Endothelial cell of hepatic sinusoid (primary cell): ENCODE results near the gene ITGA3.

Experiments
- in situ Hi-C: cut with HindIII; loops from 2 replicates; pipeline ENCODE4 v1.10.0; 2017; ENCODE audit warnings: low sequenced_read_pairs

ITGA3 gene

GRCh38 chr17:50090971-50091917 lies 35.3 kb downstream of the ITGA3 start:
- in situ Hi-C loops: no loop called here

- in situ Hi-C loops: no loop called here
Measured at GRCh38 chr17:50091918-50092285, 36.0 kb downstream of the ITGA3 start.

GRCh38 chr17:50093246-50093645 lies 37.3 kb downstream of the ITGA3 start:
- in situ Hi-C loops: no loop called here

DNA sequence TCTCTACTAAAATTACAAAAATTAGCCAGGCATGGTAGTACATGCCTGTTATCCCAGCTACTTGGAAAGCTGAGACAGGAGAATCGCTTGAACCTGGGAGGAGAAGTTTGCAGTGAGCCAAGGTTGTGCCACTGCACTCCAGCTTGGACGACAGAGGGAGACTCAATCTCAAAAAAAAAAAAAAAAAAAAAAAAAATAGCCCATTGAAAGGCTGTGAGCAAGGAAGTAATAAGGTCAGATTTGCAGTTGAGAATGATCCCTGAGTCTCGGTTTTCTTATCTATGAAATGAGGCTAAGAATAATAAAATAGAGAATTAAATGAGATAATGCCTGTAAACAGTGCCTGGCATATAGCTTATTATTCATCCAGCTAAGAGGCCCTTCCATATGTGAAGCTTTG lies 37.9 kb downstream of the ITGA3 start:
- in situ Hi-C loops: no loop called here

DNA sequence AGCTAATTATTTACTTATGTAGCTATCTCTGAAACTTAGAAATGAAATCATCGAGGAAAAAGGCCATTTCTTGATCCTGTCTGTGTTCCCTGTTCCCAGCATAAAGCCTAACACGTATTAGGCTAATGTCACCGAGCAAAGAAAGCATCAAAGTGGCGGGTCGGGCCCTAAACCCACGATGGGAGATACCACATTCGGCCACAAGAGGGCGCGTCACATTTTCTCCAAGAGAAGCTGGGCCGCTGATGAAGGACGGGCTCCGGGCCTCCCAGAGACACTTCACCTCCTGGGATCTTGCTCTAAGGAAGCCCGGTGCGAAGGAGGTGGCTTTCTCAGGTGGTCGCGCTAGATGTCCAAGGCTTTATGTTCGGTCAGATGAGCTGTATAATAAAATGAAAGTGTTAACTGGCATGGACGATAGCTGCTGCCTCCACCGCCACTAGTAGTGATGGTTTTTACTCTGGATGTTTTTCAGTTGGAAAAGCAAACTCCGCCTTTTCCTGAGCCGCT lies 38.4 kb downstream of the ITGA3 start:
- in situ Hi-C loops: no loop called here

DNA sequence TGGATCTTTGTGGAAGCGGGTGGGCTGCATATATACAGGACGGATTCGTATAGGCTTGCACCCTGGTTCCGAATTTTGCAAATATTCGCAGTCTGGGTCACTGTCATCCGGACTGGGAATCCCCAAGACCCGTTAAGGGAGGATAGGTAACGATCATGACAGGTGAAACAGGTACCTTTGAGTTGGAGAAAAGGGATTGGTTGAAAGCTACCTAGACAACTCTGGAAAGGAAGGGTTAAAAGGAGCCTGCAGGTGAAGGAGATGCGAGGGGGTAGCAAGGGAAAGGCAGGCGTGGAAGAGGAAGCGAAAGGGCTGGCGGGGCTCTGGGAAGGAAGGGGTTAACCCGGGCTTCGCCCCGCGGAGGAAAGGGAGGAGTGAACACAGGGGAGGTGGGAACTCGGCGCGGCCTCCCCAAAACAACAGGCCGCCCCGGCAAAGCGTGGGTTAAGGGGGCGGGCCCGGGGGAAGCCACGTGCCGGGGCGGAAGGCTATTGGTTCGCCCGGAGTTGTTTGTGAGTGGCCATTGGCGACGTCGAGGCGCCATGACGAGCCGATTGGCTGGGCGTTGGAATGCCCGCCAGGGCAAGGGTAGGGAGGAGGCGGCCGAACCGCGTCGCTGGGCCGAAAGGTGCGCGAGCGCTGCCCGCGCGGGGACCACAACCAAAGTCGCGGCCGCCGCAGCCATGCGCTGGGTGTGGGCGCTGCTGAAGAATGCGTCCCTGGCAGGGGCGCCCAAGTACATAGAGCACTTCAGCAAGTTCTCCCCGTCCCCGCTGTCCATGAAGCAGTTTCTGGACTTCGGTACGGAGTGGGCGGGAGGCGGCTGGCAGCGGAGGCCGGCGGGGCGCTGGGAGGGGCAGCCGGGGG lies 39.1 kb downstream of the ITGA3 start, which contains the start of gene PDK2:
Gene PDK2, plus strand, starts transcription at position 599 of the 867 bp plus-strand sequence. Its CDS starts 85 bp downstream, at position 684.
- in situ Hi-C loops: loop anchor here (5.0 kb wide), 1 partner anchor 37 kb away; the partner anchor contains the start of gene SAMD14

DNA sequence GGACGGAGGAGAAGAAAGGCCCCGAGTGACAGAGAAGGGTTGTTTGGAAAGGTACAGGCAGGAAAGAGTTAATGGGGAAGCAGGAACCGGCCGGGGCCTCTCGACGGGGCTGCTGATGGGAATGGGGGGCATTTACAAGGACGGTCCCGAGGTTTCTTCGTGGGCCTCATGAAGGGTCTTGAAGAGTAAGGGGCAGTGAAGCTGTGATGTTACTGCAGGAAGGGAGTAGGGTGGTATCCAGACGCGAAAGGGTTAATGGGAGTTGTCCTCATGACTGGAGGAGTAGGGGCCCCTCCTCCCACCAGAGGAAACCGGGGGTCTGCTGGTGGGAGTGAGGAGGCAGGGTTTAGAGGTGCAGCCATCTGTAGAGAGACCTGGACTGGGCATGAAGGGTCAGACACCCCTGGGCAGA lies 39.7 kb downstream of the ITGA3 start:
- in situ Hi-C loops: loop anchor here (5.0 kb wide), 1 partner anchor 37 kb away; the partner anchor contains the start of gene SAMD14

DNA sequence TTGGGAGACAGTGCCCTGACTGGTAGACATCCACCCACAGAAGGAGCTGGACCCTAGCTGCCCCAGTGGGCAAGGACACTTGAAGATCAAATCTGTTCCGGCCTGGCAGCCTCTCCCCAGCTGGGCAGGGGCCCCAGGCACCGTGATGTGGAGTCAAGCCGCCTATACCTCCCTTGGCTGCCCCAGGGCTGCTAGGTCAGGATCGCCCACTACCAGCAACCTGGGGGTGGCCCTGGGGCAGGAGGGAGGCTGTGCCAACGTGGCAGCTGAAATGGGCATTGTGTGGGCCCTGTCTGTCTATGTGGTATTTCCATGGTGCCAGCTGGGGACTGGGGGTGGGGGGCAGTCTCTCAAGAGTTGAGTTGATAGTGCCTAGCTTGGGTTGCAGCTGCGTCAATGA lies 40.2 kb downstream of the ITGA3 start:
- in situ Hi-C loops: loop anchor here (5.0 kb wide), 1 partner anchor 36 kb away; the partner anchor contains the start of gene SAMD14

GRCh38 chr17:50096758-50097157 lies 40.8 kb downstream of the ITGA3 start:
- in situ Hi-C loops: loop anchor here (5.0 kb wide), 1 partner anchor 36 kb away; the partner anchor contains the start of gene SAMD14

GRCh38 chr17:50097455-50097854 lies 41.5 kb downstream of the ITGA3 start:
- in situ Hi-C loops: loop anchor here (5.0 kb wide), 1 partner anchor 35 kb away; the partner anchor contains the start of gene SAMD14

GRCh38 chr17:50097926-50098325 lies 42.0 kb downstream of the ITGA3 start:
- in situ Hi-C loops: loop anchor here (5.0 kb wide), 1 partner anchor 34 kb away; the partner anchor contains the start of gene SAMD14

- in situ Hi-C loops: loop anchor here (5.0 kb wide), 1 partner anchor 34 kb away; the partner anchor contains the start of gene SAMD14
Measured at GRCh38 chr17:50098583-50098982, 42.7 kb downstream of the ITGA3 start.

DNA sequence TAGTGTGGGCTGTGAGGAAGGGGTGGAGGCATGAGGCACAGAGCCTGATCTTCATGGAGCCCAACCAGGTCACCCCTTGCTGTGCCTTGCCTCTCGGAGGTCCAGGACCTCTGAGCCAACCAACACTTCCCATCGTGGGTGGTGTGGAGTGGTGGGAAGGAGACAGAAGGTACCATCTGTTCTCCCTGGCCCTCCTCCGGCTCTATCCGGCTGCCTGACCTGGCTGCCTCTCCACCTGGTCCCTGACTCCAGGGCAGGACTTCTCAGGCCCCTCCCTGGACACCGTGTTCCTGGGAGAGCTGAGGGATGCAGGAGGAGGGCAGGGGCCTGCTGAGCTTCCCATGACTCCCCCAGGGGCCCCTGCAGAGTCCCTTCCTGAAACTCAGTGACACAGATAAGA lies 43.1 kb downstream of the ITGA3 start:
- in situ Hi-C loops: loop anchor here (5.0 kb wide), 1 partner anchor 33 kb away; the partner anchor contains the start of gene SAMD14

- in situ Hi-C loops: no loop called here
Measured at GRCh38 chr17:50100480-50100883, 44.6 kb downstream of the ITGA3 start.

GRCh38 chr17:50100921-50101345 lies 45.0 kb downstream of the ITGA3 start:
- in situ Hi-C loops: no loop called here

- in situ Hi-C loops: no loop called here
Measured at GRCh38 chr17:50101346-50102163, 45.6 kb downstream of the ITGA3 start.

DNA sequence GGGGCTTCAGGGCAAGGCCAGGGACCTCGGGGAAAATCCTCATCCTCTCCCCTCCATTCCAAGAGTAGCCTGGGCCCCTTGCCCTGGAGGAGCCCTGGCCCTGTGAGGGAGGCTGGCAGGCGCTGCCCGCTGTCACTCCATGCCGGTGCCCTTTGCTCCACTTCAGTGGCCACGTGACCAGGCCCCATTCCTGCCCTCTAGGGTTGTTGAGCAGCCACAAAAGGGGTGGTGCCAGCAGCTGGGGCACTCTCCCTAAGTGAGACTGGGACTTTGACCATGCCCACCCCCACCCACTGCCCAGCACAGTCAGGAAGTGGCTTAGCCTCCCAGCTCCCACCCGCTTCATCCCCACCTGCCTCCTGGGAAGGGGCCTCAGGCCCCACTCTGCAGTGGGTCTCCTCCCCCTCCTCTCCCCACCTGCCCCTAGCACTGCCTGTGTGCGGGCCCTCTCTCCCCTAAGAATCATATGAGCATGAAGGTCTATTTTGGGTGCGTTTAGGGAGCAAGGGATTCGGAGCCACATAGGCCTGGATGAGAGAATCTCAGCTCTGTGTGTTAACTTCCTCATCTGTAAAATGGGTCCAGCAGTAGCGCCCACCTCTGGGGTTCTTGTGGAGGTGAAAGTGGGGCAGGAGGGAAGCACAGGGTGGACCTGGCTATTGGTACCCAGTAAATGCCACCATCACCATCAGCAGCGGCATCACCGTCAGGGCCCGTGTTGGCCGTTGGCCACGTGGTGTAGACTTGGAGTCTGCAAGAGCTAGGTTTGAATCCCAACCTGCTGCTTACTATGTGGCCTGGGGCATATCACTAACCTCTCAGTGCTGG lies 46.5 kb downstream of the ITGA3 start:
- in situ Hi-C loops: no loop called here

DNA sequence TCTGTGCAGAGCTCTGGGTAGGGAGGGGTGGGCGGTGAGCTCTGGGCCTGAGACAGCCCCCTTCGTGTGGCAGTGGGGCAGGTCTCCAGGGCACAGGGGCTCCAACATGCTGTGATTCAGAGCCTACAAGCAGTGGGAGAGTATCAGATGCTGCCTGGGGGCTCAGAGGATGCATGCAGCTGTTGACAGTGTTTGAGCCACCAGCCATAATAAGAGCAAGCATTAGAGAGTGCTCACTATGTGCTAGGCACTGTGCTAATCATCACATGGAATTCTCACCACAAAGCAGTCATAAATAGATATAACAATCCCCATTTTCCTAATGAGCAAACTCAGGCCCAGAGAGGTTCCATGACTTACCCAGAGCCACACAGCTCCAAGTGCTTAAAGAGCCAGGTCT lies 47.3 kb downstream of the ITGA3 start:
- in situ Hi-C loops: no loop called here

- in situ Hi-C loops: no loop called here
Measured at GRCh38 chr17:50103941-50104340, 48.0 kb downstream of the ITGA3 start.
